Heart left ventricle (tissue), 13 donors: ENCODE data around the gene NPEPPS.

ENCODE experiments used
- CTCF ChIP-seq, 12 donors: fragments of 200-600 bp; sonication (generic) in 4 of 12; IDR thresholded peaks; one replicate each; pipeline versions ENCODE4 v1.5.0 to v1.8.0; 2018 to 2022; ENCODE audit warnings: antibody characterized with exemption in 12 of 12, mild to moderate bottlenecking in 5 of 12
- POLR2A ChIP-seq, 2 donors: fragments of 450-650 bp; IDR thresholded peaks; one replicate each; pipeline ENCODE4 v1.6.1; 2017; ENCODE audit warnings: antibody characterized with exemption in 2 of 2, mild to moderate bottlenecking in 2 of 2, moderate library complexity in 2 of 2
- donor health status: ischemic (EF 13 %, LVEDD 7.1; RV severe dilation, severe dysfunction).
- donor health status: DM: no; HTN: yes; CAD: no.
- donor health status: DM: no; HTN: no; CAD: no.
- donor health status: ischemic (EF 25% LVEDD 6.9; RV normal size, moderate dysfunction).
- donor health status: ischemic (EF 25% LVEDD 5.7; RV mildly dilated, moderate dysfunction).
- donor health status: ischemic (EF 35%, LVEDD 5.7; RV mildly dilated, moderate dysfunction).
- donor health status: nonischemic (EF 11% LVEDD 7.7; RV severe dilation, severe dysfunction).
- donor health status: DM: yes; HTN: yes; CAD: no.
- donor health status: PGD.
- donor health status: ischemic (EF 29% LVEDD 5.4; RV normal size, mild dysfunction).
- donor health status: nonischemic (EF 23%, LVEDD 6.1; RV moderate dilation, normal function).

GRCh38 chr17:47651704-47652103 is 120.8 kb downstream of the NPEPPS start:
- no peak for TF ChIP-seq POLR2A (IDR thresholded peaks at IDR 0.05)
- TF ChIP-seq CTCF (IDR thresholded peaks at IDR 0.05): no peak
